Measurements from ENCODE around the gene TSPYL1. TPM values are rescaled to one million over a fixed set of nuclear protein-coding genes. Genes with fewer than 3 reads are reported as not detected.
"Not testable (repeated sequence)": the region's sequence is repeated elsewhere in the genome, so short reads cannot be mapped to it uniquely, and the experiment has no call there.

Gene TSPYL1
- 10 to 100 TPM; 68.1 to 89.2 (median 79.0) TPM for polyA plus RNA-seq (ENCODE audit: insufficient read depth in 1 of 5, insufficient read length in 5 of 5, low replicate concordance in 1 of 5)
- long read RNA-seq, donor 1, transcript TSPYL1-201 (1 exons, 3,326 nt) = major isoform, 169 of 169 reads
- long read RNA-seq, donor 1, partial matches to known transcripts = 0 of 169 reads
- long read RNA-seq, donor 1, other reads (novel, unspliced or antisense) = 0 of 169 reads
- long read RNA-seq, donor 2, transcript TSPYL1-201 (1 exons, 3,326 nt) = major isoform, 89 of 89 reads
- long read RNA-seq, donor 2, partial matches to known transcripts = 0 of 89 reads
- long read RNA-seq, donor 2, other reads (novel, unspliced or antisense) = 0 of 89 reads
- long read RNA-seq, donor 3, transcript TSPYL1-201 (1 exons, 3,326 nt) = major isoform, 142 of 142 reads
- long read RNA-seq, donor 3, partial matches to known transcripts = 0 of 142 reads
- long read RNA-seq, donor 3, other reads (novel, unspliced or antisense) = 0 of 142 reads
- long read RNA-seq, donor 4, transcript TSPYL1-201 (1 exons, 3,326 nt) = major isoform, 86 of 86 reads
- long read RNA-seq, donor 4, partial matches to known transcripts = 0 of 86 reads
- long read RNA-seq, donor 4, other reads (novel, unspliced or antisense) = 0 of 86 reads
- long read RNA-seq, donor 5, transcript TSPYL1-201 (1 exons, 3,326 nt) = major isoform, 144 of 144 reads
- long read RNA-seq, donor 5, partial matches to known transcripts = 0 of 144 reads
- long read RNA-seq, donor 5, other reads (novel, unspliced or antisense) = 0 of 144 reads
- long read RNA-seq, donor 6, transcript TSPYL1-201 (1 exons, 3,326 nt) = major isoform, 156 of 156 reads
- long read RNA-seq, donor 6, partial matches to known transcripts = 0 of 156 reads
- long read RNA-seq, donor 6, other reads (novel, unspliced or antisense) = 0 of 156 reads
- long read RNA-seq, donor 7, transcript TSPYL1-201 (1 exons, 3,326 nt) = major isoform, 148 of 148 reads
- long read RNA-seq, donor 7, partial matches to known transcripts = 0 of 148 reads
- long read RNA-seq, donor 7, other reads (novel, unspliced or antisense) = 0 of 148 reads
- long read RNA-seq, donor 8, transcript TSPYL1-201 (1 exons, 3,326 nt) = major isoform, 68 of 68 reads
- long read RNA-seq, donor 8, partial matches to known transcripts = 0 of 68 reads
- long read RNA-seq, donor 8, other reads (novel, unspliced or antisense) = 0 of 68 reads

DNA sequence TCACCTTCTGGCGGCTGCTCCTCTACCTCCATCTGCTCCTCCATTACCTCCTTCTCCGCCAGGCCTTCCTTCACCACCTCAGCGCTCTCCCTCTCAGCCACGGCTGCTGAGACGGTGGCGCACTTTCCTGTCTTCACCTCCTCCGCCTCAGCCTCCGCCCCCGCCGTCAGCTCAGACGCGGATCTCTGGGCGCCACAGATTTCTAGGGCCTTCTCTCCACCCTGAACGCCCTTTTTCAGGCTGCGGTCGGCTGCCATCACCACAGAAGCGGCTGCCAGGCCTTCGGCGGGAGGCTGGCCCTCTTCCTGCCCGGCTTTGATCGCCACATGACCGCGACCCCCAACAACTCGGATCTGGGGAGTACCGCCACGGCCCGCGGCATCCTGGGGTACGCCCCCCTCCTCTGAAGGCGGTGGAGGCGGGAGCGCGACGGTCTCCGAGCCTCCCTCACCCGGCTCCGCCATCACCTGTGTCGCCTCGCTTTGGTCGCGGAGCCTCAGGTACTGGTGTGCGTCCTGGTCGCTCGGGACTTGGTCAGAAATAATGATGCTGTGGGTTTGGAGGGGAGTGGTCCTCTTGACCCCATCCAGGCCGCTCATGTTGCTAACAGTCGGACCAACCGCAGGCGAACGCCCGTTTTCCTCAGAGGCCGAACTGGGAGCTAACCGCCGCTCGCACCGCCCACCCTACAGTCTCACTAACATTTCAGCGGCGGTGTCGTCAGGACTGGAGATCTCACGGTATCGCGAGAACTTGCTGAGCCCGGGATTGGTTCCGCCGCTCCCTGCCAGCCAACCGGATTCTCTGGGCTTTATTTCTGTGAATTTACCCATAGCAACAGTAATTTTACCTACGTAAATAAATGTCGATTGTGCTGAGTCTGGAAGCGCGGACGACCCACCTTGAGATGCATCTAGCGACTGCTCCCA is at the start of gene TSPYL1:
TSS of gene TSPYL1 (minus strand) at position 699 of the 929 bp plus-strand sequence. CDS start at position 599, 100 bp downstream.
- DNase-seq = peak; percentile 94 to 97

DNA sequence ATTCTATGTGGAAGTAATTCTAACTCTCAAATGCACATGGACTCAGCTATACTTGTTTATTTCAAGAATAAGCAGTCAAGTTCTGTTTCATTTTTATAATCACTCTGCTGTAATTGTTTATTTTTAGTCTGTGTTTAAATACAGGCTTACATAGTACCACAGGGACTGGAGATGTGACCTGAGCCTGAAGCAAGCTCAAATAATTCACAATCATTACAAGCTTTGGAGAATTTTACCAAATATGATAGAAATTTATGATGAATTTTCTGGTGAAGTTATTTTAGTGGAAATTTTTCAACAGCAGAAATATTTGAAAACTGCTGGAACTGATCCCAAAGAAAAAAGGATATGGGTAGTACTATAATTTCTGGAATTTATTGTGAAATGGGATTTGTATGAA is 49.4 kb upstream of the TSPYL1 start:
- DNase-seq = no peak

DNA sequence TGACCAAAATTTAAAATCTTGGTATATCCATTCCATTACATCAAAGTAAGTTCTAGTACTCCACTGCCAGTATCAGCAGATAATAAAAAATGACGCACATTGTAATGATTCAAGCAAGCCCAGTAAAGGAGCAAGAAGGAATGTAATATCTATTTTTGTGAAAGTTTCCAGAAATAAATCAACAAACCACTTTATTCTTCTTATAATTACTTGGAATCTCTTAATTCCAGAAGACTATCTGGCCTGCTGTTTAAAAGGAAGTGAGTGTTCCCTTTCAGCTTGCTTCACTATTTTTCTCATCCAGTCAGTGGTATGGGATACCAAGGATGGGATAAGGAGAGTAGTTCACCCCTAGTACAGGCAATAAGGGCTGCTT is 48.8 kb upstream of the TSPYL1 start:
- no peak for DNase-seq

DNA sequence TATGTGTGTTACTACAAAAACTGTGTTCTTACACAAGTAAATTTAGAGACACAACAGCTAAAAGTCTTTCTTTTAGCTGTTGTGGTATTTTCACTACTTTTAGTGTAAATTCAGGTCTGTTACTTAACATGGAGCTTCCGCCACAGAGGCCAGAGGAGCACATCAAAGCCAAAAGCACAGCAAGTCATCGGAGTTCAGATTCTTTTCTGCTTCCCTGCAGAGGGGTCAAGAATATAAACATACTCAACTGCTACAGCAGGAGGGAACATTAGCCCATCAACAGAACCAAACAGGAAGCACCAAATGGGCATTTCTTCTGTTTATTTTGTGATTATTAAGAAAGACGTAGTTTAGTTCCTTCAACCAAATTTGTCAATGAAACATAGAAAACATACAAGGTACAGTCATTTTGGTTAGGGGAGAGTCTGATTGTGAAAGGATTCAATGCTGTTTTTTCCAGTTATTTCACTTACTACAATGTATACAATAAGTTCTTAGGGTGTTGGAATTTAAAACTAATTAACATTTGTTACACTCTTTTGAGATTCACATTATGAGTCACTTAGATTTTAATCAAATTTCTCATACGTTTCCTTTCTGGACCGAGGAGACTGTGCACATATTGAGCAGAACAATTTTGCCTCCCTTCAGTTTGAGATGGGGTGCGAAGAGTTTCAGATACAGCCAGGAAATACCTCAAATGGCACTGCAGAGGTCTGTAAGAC is 48.2 kb upstream of the TSPYL1 start:
- no peak for DNase-seq

DNA sequence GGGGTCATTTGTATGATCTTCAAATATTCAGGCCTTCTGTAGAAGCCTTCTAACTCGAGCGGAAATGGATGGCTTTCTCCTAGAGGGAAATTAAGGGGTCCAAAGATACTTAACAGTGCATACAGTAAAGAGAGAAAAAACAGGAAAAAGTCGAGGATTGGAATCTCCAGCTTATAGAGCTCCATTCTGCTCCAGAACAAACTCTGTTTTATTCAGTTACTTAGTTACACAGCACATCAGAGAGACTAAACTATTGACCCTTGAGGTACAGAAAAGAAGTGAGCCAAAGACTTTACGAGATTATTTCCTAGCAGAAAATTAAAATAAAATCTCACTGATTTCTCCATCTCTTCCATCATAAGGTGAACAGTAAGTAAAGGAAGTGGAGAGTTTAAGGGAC is 47.3 kb upstream of the TSPYL1 start:
- peak in 1 of 2 donors; percentile 17 for DNase-seq

DNA sequence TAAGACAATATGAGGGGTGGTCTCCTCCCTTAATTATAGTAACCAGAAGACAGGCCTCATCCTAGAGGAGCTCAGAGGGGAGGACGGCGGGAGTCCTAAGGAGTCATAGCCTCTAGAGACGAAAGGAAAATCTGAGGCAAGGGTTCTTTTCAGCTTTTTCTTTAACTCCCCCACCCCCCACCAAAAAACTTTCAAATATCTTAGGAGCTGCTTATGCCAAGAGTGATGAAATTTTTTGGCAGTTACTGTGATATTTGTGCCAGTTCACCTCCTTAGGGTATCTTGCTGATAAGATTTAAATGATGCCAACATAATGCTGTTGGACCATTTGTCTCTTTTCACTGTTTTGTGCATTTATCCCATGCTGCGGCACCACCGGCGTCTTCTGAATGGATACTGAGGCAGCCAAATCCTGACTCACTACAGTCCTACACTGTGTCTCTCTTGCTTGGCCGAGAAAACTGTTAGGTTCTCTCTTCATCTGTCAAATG is 46.5 kb upstream of the TSPYL1 start:
- peak in 1 of 2 donors; percentile 27 for DNase-seq

DNA sequence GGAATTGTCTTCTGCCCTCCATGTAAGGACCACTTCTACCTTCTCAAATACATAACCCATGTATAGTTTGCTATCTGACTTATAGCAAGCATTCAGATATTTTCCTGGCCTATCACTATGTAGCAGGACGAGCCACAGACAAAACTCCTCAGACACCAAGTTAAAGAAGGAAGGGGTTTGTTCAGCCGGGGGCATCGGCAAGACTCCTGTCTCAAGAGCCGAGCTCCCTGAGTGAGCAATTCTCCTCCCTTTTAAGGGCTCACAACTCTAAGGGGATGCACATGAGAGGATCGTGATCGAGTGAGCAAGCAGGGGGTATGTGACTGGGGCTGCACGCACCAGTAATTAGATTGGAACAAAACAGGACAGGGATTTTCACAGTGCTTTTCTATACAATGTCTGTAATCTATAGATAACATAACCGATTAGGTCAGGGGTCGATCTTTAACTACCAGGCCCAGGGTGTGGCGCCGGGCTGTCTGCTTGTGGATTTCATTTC is 46.0 kb upstream of the TSPYL1 start:
- DNase-seq = not testable (repeated sequence)

DNA sequence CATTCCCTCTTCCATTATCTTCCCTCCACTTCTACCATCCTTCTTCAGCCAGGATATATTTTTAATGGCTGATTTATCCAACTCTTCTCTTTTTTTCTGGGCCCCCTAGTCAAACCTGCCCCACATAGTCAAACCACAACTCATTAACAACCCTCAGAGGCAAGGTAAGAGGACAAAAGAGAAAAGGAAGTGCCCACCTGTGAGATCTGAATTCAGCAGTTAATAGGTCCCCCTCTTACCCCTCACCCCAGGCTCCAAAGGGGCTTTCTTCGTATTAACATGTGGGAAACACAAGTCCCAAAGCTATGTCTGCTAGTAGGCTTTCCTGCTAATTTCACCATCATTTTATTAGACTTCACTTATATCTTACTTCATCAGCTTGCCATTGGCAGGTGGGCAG is 44.1 kb upstream of the TSPYL1 start:
- DNase-seq = no peak

DNA sequence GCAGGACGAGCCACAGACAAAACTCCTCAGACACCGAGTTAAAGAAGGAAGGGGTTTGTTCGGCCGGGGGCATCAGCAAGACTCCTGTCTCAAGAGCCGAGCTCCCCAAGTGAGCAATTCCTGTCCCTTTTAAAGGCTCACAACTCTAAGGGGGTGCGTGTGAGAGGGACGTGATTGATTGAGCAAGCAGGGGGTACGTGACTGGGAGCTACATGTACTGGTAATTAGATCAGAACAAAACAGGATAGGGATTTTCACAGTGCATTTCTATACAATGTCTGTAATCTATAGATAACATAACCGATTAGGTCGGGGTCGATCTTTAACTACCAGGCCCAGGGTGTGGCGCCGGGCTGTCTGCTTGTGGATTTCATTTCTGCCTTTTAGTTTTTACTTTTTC is 42.2 kb upstream of the TSPYL1 start:
- DNase-seq = not testable (repeated sequence)

DNA sequence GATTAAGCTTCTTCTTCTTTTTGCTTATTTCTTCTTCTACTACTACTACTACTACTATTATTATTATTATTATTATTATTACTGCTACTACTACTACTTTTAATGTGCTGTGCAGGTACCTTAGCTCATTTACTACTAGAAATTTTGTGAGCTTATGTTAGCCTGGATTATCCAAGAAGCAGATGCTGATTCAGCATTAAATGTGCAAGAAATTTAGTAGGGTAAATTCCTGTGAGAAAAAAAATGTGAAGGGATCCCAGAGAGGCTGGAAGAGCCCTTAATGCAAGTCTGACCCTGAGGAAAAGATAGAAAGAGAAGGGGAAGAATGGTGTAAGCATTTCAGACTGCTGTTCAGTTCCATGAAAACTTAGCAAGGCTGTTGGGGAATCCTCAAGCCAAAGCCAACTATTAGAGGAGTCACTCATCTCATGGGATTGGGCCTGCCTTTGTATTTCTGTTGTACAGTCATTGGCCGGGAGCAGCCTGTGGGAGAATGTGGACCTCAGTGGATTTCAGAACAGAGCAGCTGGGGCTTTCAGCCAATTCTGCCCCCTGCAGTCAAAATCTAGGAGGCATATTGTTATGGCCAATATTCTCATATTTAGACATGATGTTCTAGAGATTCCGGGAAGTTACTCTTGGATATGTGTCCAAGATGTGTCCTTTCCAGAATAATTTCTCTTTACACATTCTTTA is 37.2 kb upstream of the TSPYL1 start:
- no peak for DNase-seq

DNA sequence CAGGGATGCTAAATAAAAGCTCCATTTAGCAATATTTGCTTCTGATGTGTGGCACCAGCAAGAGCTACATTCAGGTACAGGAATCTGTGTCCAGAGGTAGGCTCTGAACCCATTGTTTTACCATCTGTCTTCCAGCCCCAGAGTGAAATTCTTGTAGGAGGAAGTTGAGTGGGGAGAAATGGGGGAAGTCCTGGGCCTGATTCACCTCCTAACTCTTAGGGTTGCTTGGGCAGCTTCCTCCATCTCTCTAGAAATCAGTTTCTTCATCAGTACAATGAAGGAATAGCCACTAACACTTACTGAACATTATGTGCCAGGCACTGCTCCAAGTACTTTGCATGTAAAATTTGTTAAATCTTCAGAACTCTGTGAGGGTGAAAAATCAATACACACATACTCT is 35.1 kb upstream of the TSPYL1 start:
- no peak for DNase-seq

DNA sequence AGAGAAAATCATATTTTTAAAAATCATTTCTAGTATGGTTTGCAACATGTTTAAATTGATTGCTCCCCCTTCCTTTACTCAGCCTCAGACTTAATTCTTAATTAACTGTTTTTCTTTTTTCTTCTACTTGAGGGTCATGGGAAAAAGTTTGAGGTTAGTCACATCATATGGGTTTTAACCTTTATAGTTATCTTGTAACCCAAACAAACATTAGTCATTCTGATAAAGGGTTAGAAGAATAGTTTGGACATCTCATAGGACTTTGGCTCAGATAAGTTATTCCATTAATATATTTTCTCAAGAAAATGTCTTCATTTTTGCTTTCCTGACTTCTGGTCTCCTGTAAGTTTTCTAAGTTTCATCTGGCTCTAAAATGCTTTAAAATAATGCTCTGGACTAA is 34.5 kb upstream of the TSPYL1 start:
- DNase-seq = no peak

DNA sequence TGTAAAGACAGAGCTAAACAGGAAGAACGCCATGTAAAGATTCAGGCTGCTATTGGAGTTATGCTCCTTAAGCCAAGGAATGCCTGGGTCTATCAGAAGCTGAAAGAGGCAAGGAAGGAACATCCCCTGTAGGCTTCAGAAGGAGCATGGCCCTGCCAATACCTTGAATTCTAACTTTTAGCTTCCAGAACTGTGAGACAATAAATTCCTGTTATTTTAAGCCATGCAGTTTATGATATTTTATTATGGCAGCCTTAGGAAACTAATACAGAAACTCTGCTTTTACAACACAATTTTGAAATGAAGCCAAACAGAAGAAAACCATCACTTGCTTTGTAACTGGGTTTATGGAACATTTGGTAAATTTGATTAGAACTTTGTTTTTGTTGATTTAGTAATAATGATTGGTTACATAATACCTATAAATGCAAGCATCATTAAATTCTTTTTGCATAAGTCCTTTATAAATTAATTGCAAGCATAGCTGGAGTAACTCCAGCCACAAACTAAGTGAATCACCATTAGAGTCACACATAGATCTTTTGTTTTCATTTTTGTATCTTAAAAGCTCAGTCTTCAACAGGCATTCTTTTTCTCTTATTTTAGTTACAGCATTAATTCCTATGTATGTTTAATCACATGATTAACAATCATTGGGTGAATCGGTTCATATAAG is 33.5 kb upstream of the TSPYL1 start:
- DNase-seq = no peak

DNA sequence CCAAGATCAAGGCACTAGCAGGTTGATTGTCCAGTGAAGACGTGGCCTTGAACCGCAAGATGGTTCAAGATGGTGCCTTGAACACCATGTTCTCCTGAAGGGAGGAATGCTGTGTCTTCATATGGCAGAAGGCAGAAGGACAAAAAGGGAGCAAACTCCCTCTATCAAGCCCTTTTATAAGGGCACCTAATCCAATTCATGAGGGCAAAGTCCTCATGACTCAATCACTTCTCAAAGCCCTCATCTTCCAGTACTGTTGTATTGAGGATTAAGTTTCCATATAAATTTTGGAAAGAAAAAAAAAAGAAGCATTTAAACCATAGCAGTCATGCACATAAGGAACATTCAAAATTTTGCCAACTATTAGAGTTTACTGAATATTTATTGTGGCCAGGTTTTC is 29.9 kb upstream of the TSPYL1 start:
- DNase-seq = no peak

DNA sequence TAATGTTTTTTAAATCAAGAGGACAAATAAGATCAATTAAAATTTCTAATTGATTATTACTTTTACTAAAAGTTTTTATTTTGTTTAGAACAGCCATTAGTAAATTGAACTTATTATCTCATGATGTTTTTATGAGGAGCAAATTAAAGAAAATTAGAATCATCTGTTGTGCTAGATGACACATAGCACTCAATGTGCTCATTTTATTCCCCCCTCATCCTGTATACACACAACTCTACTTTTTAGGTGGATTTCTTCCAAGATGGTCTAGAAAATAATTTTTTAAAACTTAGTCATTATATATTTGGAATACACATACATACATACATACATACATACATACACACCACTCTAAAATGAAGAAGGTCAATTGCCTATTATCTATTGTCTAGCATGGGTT is 29.3 kb upstream of the TSPYL1 start:
- DNase-seq = no peak

DNA sequence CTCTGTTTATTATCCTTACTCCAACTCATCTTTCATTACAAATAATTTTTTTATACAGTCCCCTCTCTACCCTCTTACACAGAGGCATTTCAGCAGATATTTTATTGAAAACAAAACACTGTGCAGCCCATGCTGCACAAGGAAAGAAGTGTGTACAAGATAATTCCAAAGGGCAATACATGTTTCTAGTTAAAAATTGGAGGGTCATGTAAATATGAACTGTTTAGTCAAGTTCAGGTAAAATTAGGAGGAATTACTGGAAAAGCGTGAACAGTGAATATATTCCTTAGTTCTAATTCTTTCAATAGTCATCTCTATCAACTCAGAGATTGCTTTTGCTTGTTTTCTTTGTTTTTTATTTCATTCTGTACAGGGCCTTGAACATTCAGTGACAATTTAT is 27.9 kb upstream of the TSPYL1 start:
- no peak for DNase-seq

DNA sequence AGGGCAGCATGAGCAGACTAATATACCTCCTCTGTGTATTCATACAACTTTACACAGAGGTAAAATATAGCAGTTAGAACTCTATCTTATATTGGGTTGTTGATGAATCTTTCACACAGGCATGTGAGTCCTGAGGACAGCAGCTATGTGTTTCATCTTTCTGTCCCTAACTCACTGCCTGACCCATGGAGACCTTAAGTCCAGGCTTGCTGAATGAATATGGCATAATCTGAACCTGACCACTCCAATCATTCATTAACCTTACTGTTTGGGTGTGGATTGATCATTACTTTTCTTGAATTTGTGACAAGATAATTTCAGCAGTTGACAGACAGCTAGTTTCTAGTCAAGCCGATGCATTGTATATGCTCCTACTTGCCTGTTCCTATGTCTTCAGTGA is 27.3 kb upstream of the TSPYL1 start:
- no peak for DNase-seq

DNA sequence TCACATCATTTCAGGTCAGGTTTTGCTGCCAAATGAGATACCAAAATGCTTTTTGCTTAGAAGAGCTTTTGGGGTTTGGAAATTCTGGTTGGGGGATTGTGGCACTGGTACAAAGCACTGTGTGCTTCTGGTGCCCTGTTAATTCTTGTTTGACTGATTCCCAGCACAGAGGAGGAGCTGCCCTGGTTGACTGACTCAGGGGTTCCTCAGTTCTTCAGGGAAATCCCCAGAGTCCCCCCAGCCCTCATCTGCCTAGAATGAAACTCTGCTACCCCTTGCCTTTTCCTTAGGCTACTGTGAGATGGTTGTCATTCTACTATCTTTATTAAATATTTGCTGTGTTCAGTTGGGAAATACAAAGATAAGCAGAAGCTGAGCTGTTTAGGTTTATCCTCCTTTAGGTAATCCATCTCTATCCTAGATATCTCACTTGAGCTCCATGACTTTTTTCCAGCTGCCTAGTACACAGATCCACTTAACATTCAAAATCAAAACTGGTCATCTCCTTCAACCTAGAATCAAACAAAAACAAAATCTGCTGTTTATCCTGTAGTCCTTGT is 24.9 kb upstream of the TSPYL1 start:
- DNase-seq = no peak
